SW 1271 (cell line): ENCODE results near the gene STAB2.

Experiments used
- DNase-seq, 2 experiments: peaks; one replicate each; lab custom pipeline; 2025; lab: John Stamatoyannopoulos, UW

The STAB2 gene

DNA sequence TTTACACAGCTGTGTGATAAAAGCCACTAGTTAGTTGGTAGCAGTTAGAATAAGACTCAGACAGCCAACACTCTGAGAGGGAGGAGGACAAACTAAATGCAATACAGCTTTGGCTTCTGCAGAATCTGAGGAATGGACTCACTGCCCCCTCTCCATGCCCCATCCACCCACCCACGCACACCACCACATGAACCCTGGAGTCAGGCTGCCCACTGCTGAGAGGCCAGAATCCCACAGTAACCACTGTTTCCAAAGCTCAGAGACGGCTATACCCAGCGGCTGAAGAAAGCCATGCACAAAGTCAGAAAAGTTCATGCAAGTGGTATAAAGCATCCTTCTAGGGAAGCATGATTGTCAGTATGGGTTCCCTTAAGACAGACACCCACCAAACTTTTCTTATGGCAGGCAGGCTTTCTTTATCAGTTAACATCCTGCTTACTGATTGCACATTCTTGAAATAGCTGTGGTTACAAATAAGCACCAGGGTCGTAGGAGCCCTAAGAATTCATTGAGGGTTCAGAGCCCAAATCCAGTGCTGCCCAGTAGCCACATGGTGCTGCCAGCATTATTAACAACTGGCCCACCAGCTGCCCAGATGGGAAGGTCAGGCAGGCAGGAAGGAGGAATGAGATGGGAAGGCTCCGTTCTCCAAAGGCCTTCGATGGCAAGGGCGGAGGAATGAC lies 192.5 kb downstream of the STAB2 start:
- peak in 1 of 2 experiments; percentile 73 for DNase-seq

DNA sequence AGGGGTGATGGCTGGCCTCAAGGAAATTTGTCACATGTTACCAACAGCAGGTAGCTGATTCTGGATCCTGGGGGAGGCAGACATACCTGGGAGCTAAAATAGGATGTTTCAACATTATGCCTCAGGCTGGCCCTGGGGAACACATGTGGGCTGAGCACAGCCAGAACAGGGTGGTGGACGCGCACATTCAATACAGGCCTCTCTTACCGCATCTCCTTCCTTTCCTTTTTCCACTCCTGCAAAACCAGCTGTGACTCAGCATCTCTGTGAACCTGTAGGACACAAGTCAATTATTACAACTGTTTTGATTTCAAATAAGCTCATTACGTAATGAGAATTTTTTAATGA lies 193.0 kb downstream of the STAB2 start:
- DNase-seq, result no peak

DNA sequence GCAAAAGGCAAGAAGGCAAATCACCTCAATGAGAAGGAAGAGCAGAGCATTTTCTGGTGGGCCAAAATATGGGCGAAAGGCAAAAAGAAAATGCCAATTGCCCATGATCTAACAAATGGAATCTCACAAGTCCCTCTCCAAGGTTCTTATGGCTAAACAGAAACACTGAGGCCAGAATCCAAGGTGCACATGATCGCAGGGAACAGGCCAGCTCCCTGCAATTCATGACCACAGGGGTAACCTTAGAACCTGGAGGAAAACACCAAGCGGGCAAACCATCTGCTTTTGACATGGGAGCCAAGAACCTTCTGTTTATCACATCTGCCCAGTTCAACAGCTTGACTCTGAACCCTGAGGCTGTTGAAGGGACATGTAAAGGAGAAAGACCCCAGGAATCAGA lies 193.9 kb downstream of the STAB2 start:
- DNase-seq, result no peak

DNA sequence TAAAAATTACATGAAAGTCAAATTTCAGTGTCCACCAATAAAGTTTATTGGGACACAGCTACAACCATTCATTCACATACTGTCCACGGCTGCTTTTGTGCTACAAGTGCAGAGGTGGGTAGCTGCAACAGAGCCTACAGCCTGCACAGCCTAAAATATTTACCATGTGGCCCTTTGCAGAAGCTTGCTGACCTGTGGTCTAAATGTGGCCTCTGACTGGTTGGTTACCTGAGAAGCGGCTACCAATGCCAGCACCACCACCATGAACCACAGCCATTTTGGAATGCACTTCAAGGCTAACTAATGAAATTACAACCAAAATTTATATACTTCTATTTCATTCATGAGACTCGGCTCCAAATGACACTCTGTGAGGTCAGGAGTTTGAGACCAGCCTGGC lies 195.3 kb downstream of the STAB2 start:
- no peak for DNase-seq

DNA sequence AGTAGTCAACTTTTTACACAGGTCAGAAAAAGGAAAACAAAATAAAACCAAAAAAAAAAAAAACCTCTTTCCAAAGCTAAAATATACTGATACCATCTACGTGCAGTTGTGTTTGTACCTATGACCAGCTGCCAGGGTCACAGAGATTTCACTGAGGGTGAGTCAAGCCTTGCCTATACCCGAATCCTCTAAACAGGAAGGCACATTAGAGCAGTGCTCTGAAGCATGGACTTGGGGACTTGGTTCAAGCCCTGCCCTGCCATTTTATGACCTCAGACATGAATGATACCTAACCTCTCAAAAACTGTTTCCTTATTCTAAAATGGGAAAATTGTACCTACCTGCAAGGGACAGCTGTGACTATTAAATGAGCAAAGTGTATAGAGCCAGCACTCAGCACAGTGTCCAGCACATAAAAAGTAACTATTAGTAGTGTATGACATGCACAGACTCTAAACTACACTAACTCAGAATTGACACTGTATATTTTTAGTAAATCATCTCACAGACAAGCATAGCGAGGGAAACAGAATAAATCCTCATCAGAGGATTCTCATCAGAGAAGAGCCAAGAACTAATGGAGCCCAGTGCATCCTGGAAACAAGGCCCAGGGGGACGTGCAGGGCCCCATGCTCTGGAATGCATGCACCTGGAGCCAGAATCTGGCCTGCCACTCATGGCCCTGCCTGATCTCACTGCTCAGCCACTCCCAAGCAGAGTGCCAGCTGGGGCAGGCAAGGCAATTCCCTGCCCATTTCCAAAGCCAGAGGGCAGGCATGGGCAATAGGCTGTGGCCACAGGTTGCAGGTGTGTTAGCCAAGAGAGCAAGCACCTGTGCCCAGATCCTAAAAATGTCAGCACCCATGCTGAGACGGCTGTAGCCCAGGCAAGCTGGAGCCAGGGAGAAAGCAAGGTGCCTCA lies 196.9 kb downstream of the STAB2 start:
- DNase-seq, result no peak

DNA sequence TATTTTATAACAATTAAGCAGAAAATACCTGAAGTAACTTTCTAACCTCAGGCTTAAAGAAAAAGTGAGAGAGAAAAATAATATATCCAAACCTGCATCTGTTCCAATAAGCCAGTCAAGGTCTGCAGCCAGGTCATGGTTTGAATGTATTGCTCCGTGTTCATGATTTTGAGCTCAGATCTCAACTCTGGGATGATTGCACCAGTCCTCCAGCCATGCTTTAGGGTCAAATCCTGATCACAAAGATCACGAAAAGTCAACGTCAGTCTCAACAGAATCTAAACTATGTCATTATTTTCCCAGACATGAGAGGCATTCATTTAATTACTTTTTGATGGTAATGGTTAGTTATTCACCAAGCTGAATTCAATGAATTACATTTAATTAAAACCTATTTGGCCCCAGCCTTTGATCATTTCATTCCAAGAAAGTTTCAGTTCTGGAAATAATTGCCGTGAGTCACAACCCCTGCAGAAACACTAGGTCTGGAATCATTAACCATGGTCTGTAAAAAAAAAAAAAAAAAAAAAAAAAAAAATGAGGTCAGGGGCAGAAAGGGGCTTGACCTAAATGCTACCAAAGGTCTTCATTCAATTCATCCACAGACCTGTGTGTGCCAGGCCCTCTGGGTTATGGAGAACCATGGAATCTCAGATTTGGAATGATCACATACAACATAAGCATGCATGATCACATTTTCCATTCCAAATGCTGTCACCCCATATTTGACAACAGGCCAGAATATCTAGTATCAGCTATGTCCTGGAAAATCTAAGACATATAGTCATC lies 198.4 kb downstream of the STAB2 start:
- DNase-seq, result no peak

DNA sequence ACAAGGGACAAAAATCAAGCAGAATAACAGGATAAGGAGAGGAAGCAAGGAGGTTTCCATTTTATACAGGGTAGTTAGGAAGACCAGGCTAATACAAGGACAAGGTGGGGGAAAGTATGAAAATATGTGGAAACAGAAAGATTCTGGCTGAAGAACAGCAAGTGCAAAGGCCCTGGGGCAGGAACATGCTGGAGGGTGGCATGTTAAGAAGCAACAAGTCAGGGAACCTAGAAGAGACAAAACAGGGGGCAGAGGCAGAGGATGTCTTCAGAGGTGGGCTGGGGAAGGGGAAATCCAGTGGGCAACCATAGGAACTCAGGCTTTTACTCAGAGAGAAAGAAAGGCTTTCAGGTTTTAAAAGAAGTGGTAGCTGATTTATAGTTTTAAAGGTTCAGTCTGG lies 199.1 kb downstream of the STAB2 start:
- DNase-seq, result no peak

DNA sequence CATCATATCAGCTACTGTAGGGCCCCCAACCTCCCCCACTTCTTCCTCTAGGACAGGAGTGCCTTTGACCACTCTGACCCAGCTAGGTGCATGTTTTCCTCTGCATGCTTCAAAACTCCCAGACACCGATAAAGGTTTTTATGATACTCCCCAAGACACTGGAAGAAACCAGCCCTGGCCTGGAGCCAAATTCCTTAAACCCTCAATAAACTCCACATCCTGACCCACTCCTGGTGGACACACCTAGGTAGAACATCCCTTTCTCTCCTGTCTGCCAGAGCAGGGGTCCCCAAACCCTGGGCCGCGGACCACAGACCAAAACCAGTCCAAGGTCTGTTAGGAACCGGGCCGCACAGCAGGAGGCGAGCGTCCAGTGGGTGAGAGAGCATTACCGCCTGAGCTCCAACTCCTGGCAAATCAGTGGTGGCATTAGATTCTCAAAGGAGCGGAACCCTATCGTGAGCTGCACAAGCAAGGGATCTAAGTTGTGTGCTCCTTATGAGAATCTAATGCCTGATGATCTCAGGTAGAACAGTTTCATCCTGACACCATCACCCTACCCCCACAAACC lies 204.4 kb downstream of the STAB2 start:
- no peak for DNase-seq

DNA sequence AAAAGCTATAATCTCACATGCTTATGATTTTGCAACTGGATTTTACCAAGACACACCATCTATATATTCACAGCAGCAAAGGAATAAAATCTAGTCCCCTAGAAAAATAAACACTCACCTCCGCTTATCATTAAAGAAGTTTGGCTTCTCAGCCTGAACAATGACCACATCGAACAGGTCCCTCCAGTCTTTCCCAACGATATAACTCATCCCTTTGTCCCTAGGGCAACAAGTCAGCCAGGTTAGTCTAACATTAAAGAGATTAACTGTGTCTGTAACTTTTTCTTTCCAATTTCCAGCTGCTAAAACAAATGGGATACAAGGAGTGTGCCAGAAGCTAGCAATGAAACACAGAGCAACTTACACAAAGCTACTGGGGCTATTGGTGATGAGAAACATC lies 206.0 kb downstream of the STAB2 start:
- no peak for DNase-seq

DNA sequence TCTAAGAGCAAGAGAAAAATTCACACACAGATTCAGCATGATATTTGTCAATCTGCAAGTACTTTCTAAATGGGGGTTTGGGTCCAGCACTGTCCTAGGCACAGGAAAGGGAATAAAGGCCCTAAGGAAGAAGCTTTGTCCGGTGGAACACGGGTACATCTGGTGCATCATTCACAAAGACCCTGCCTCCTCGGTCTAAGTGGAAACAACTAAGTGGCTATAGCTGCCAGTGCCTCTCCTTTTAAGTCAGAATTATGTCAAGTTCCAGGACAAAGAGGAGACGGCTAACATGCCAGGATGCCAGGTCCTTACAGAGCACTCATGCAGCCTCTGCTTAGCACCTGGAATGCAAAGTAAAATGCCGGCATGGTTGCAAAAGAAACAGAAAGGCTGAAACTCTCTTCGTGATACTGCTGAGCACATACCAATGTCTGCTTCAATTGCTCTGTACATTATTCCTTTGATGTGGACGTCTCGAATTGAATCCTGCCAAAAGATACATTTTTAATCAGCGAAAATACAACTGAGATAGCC lies 206.5 kb downstream of the STAB2 start:
- DNase-seq, result no peak

DNA sequence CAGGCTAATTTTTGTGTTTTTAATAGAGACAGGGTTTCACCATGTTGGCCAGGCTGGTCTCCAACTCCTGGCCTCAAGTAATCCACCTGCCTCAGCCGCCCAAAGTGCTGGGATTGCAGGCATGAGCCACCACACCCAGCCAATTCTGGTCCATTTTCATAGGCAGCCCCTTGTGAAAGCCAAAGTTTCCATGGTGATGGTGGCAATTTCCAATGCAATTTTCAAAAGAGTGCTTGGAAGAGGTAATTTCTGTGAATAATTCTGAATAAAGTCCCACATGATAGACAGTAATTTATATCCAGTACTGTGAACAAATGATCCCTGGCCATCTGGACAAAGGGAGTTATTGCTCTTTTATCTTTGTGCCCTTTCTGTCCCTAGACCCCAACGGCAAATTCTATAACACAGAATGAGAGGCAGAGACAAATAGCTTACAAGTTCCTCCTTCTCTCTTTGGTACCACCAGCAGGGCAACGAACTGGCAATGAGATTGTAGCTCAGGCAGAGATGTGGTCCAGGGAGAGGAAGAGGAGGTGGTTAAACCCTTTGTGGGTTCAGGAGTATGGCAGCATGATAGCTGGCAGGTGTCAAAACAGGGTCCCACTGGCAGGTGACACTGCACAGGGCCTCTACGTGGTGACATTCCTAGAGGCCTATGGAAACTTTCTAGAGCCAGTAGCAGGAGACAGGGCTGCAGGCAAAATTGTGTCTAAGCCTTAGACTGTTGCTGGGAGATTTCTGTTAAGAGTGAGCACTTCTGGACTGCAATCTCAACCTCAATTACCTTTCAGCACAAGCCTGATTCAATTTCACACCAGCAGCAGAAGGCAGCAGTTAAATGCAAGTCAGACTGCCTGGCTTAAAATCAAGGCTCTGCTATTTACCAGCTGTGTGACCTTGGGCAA lies 207.5 kb downstream of the STAB2 start:
- DNase-seq, result no peak

DNA sequence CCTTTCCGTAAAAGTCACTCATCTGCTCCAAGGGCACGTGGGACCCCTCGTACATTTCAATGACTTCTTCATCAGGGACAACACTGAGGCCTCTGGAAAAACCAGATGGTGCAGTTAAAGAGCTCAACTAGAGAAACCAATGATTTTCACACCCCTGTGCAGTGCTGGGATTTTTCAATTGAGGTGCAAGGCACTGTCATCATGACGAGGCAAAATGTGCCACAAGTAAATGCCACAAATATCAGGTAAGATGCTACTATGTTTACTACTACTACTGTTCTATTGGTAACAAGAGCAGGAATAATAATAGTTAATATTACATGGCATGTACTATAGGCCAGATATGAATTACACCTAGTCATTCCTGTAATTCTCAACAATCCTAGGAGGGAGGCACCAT lies 211.5 kb downstream of the STAB2 start:
- no peak for DNase-seq

DNA sequence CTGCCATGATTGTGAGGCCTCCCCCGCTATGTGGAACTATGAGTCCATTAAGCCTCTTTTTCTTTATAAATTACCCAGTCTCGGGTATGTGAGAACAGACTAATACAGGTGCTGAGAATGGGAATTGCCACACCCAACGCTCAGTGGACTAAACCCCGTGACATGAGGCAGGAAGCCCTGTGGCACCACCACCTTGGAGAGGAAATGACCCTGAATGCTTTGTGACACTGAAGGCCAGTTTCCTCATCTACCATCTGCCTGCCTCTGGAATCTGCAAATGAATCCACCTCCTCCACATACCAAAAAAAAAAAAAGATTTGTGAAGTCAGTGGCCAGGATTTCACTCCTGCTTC lies 212.4 kb downstream of the STAB2 start:
- peak; percentile 52 to 86 for DNase-seq

DNA sequence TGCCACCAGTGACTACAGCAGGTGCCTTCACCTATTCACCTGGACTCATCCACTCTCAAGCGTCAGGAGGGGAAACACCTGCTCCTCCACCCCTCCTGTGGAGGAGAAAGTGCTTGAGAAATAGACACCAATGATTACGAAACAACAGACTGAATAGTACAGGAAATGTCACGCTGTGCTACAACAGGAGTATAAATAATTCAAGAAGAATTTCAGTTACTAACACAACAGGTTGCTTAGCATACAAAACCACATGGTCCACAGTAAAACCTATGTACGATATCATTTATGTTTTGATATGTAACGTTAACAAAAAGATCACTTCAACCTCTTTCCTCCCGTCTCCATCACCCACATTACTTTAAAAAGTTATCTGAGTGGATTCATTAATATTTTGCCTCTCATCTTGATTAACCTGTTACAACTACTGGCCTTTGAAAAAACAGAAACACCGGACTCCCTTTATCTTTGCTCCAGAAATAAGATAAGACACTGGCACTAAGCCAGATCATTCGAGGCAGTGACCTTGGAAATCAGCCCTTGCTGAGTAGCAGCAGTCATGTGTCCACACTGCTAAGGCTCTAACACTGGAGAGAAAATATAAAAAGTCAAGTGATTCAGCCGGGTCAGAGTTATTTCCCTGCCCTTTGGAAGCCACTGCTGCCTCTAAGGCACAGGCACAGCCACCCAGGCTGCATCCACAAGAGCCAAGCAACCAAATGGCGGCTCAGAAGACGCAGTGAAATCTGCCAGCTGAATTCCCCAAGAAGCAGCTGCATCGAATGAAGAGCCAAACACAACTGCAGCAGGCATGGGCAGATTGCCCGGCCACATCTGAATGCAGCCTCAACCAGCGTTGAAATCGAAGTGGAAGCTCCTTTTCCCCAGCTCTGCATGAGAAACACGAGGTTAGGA lies 213.0 kb downstream of the STAB2 start:
- DNase-seq, result peak; percentile 55 to 92

DNA sequence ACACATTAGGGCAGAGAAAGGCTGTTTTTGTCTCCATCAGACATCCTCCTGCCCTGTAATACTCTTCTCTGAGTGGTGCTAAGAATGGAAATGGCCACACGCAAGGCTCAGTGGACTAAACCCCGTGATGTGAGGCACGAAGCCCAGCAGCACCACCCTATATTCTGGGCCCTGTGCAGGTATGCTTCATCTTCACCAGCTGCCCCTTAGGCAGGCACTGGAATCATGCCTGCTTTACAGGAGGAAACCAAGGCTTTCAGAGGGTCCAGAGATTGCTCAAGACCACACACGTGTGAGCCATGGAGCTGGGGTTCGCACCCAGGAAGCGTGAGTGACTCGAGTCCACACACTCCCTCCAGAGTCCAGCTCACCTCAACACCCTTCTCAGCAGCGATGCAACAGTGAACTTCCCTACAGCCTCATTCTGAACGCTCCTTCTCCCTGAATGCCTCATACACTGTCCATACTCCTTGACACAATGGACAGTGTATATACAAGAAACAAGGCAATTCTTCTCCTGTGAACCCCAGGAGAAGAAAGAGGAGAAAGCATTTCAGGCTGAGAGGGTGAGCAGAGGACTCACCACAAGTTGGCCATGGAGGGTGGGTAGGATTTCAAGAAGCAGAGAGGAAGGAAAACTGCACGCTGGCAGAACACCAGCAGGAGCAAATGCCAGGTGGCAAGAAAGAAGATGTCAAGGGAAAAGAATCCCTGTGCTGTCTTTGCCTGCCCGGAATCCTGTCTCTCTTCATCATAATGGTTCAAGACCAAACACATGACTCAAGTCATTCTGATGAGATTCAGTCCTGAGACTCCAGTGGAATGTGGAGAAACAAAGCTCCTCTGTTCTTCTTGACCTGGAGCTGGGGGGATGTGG lies 214.9 kb downstream of the STAB2 start:
- DNase-seq, result peak; percentile 50 to 80

DNA sequence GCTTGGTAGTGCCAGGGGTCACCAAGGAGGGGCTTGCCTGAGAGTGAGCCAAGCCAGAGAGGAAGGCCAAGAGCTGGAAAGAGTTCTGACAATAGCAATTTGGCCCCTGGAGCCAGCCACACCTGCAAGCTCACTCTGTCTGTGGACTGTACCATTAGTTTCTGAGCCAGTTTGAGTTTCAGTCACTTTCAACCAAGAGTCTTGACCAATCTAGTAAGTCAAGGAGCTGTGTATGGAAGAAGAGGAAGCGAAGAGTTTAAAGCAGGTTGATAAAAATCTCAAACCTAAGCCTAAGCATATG lies 215.5 kb downstream of the STAB2 start:
- DNase-seq, result no peak

DNA sequence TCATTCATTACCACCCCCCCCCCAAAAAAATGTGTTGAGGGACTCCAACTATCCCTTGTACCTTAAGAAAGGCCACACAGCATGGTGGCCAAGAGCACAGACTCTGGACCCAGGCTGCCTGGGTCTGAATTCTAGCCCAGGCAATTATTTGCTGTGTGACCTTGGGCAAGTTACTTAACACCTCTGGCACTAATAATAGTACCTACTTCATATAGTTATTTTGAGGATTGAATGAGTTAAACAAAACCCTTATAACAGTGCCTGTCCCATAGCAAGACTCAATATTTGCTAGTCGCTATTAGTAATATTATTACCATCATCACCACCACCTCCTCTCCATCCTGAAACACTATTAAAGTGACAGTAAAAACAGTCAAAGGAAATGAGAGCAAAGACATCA lies 216.8 kb downstream of the STAB2 start:
- DNase-seq, result no peak

DNA sequence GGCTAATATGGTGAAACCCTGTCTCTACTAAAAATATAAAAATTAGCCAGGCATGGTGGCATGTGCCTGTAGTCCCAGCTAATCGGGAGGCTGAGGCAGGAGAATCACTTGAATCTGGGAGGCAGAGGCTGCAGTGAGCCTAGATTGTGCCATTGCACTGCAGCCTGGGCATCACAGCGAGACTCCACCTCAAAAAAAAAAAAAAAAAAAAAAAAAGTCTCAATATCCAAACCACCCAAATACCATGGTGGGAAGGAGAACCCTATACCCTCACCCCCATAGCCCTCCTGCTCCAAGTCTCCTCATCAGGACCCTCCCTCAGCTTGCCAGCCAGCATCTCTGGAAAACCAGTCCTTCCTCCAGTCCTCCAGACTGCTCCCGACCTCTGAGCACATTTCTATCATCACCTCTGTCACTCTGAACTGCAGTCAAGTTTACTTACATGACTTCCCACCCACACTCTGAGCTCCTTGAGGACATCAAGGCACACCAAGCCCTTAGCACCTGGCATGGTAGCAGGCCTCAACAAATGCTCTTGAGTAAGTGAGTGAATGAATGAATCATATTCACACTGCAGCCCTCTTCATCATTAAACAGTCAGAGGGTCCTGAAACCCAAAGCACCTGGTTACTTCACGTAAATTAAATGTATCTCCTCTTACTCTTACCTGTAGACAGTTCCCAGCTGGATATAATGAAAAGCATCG lies 218.7 kb downstream of the STAB2 start:
- DNase-seq, result no peak

DNA sequence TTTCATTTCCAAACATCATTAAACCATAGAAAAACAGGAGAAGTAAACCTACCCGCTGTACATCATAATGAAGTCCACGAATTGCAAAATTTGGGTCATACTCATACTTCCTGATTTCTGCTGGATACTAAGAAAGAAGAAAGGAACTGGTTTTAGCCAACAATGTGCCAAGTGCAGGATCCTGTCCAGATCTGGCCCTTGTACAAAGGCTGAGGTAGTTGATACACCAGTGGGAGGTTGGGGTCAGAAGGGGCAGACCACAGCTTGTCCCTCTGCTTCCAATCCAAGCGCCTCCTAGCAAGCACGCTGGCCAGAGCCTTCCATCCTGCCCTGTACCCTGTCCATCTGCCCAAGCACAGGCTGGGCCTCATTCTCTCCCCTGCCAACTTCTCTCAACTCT lies 219.7 kb downstream of the STAB2 start:
- DNase-seq, result no peak
